Tibial nerve (tissue), 4 donors: ENCODE measurements around the gene GNAZ. TPM values are rescaled to one million over a fixed set of nuclear protein-coding genes. Genes with fewer than 3 reads are reported as not detected.
A peak's percentile ranks its signal among the peaks of the same experiment; 100 is the strongest.

ENCODE experiments used
- DNase-seq, 2 donors: peaks; one replicate each; pipeline ENCODE4 v3.0.0-alpha.2; 2019; ENCODE audit warnings: low spot score in 2 of 2
- H3K27ac ChIP-seq, 4 donors: fragments of 200-600 bp; sonication (generic) in 3 of 4; one replicate each; pipeline ENCODE4 v1.5.1; 2017 to 2019; ENCODE audit warnings: mild to moderate bottlenecking in 1 of 4
- H3K27me3 ChIP-seq, 2 donors: fragments of 200-600 bp; sonication (generic) in 1 of 2; one replicate each; pipeline versions ENCODE4 v1.5.1 to v1.6.0; 2017 to 2019
- H3K36me3 ChIP-seq, 3 donors: fragments of 200-600 bp; sonication (generic); one replicate each; pipeline ENCODE4 v1.5.1; 2018 to 2019
- H3K4me1 ChIP-seq, 4 donors: fragments of 200-600 bp; sonication (generic) in 3 of 4; one replicate each; pipeline ENCODE4 v1.5.1; 2017 to 2019
- H3K4me3 ChIP-seq, 4 donors: fragments of 200-600 bp; sonication (generic) in 3 of 4; one replicate each; pipeline ENCODE4 v1.5.1; 2017 to 2019; ENCODE audit warnings: mild to moderate bottlenecking in 1 of 4, moderate library complexity in 1 of 4
- H3K9me3 ChIP-seq, 4 donors: fragments of 200-600 bp; sonication (generic) in 3 of 4; one replicate each; pipeline ENCODE4 v1.5.1; 2017 to 2019
- CTCF ChIP-seq, 5 experiments: fragments of 200-600 bp in 3 of 5; fragments of 450-650 bp in 2 of 5; sonication (generic) in 3 of 5; IDR thresholded peaks; one replicate each; pipeline ENCODE4 v1.5.1; 2016 to 2019; ENCODE audit warnings: antibody characterized with exemption in 5 of 5, mild to moderate bottlenecking in 3 of 5, moderate library complexity in 2 of 5
- EP300 ChIP-seq, 2 donors: sonication (generic); formaldehyde crosslinking; IDR thresholded peaks; one replicate each; pipeline ENCODE4 v1.6.1; 2017; ENCODE audit warnings: antibody characterized with exemption in 2 of 2, mild to moderate bottlenecking in 1 of 2
- POLR2A ChIP-seq, 2 donors: fragments of 450-650 bp; IDR thresholded peaks; one replicate each; pipeline ENCODE4 v1.6.1; 2017; ENCODE audit warnings: antibody characterized with exemption in 2 of 2, mild to moderate bottlenecking in 2 of 2, moderate library complexity in 2 of 2
- WGBS, 2 donors: methylation state at CpG; one replicate each; pipeline ENCODE4 v1.1.5; 2018; 5-methylcytosine and 5-hydroxymethylcytosine counted together
- total RNA-seq, 4 donors: library from RNA; depleted of rRNA; stranded (reverse); fragments of >200 nt; gene quantifications; one replicate each; pipeline ENCODE4 v1.1.0, GENCODE V29; 2016

GNAZ gene
- total RNA-seq, 4 donors from 2014 or later, result 14.1 to 20.1 (median 18.0) TPM

DNA sequence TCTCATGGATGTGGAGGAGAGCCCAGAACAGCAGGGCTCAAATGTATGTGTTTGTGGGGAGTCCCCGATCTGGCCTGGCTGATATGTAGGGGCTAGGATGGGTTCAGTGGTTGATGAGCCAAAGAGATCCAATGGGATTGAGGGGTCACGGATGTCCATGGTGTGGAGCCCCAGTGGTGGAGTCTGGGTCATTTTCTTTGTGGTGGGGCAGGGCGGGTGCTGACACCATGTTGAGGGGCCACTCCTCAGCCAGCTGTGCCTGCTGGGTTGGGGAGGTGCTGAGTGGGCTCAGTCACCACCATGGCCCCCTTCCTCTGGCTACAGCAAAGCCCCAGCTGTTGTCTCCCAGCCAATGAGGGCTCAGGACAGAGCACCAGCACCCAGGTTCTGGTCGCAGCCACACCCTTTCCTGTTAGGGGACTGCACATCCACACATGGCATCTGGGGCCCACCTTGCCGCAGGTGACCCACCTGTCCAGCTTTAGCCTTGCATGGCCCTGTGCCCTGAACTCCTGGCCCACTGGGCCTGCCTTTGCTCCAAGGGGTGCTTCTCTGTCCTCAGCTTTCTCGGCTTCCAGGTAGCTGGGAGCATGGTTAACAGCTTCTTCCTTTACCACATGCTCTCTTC, 3.2 kb upstream of the GNAZ start:
- peak in 1 of 2 donors; percentile 7 for DNase-seq
- WGBS, 2 donors, result 90 to 91% methylated on average over 6 of the region's 6 CpGs
- H3K9me3 ChIP-seq, result no peaks in the 10 kb centered on the region

GRCh38 chr22:23067691-23068090, 2.6 kb upstream of the GNAZ start:
- H3K27me3 ChIP-seq, result no peaks in the 10 kb centered on the region
- 70 to 79% methylated on average over 5 of the region's 5 CpGs for WGBS, 2 donors
- no peak for DNase-seq
- H3K9me3 ChIP-seq, result no peaks in the 10 kb centered on the region
- H3K27ac ChIP-seq, result no peak overlapping the region
- no peaks in the 10 kb centered on the region for H3K36me3 ChIP-seq
- TF ChIP-seq EP300 (IDR thresholded peaks at IDR 0.05) (no peak), POLR2A (IDR thresholded peaks at IDR 0.05) (no peak), CTCF (IDR thresholded peaks at IDR 0.05) (no peak)
- H3K4me3 ChIP-seq, result no peak overlapping the region
- peaks cover 0 to 27% (median 16%) of the 10 kb centered on the region in 4 donors for H3K4me1 ChIP-seq

More for the DNA sequence above, 3.2 kb upstream of the GNAZ start:
- Histone ChIP-seq H3K27me3 (no peaks in the 10 kb centered on the region), H3K27ac (no peak overlapping the region), H3K4me3 (no peak overlapping the region), H3K36me3 (no peaks in the 10 kb centered on the region), H3K4me1 (peaks cover 0 to 27% (median 16%) of the 10 kb centered on the region in 4 donors)
- TF ChIP-seq CTCF (IDR thresholded peaks at IDR 0.05), result no peak

GRCh38 chr22:23068096-23068831, 2.1 kb upstream of the GNAZ start:
- Histone ChIP-seq H3K27me3 (no peaks in the 10 kb centered on the region), H3K36me3 (no peaks in the 10 kb centered on the region), H3K9me3 (no peaks in the 10 kb centered on the region), H3K4me1 (peaks cover 0 to 27% (median 16%) of the 10 kb centered on the region in 4 donors), H3K4me3 (no peak overlapping the region), H3K27ac (no peak overlapping the region)
- 72 to 81% methylated on average over 8 of the region's 8 CpGs for WGBS, 2 donors
- TF ChIP-seq POLR2A (IDR thresholded peaks at IDR 0.05), result no peak
- no peak for TF ChIP-seq CTCF (IDR thresholded peaks at IDR 0.05)
- TF ChIP-seq EP300 (IDR thresholded peaks at IDR 0.05), result no peak
- peak in 1 of 2 donors; percentile 8 for DNase-seq

DNA sequence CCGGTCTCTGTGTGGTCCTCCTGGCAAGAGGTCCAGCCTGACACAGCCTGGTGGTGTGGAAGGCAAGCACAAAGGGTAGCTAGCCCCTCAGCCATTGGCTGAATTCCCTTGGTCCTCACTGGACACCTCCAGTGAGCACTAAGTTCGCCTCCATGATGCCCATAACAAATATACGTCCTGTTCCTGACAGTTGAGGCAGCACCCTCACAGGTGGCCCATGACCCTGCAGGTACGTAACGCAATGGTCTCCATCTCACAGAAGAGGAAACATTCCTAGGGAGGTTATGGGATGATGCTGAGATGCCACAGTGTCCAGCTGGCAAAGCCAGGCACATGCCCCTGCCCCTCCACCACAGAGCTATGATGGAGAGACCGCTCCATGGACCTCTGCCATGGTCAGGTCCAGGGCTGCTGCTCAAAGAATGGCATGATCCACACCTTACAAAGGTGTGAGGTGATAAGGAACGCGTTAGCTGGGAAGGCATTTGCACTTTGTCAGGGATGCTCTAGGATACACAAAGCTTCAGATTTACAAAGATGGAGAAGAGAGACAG, 1.4 kb upstream of the GNAZ start:
- no peak for TF ChIP-seq EP300 (IDR thresholded peaks at IDR 0.05)
- TF ChIP-seq POLR2A (IDR thresholded peaks at IDR 0.05), result no peak
- TF ChIP-seq CTCF (IDR thresholded peaks at IDR 0.05), result no peak
- H3K4me1 ChIP-seq, result peaks cover 0 to 27% (median 16%) of the 10 kb centered on the region in 4 donors
- H3K27me3 ChIP-seq, result no peaks in the 10 kb centered on the region
- WGBS, 2 donors, result 83 to 90% methylated on average over 8 of the region's 8 CpGs
- H3K9me3 ChIP-seq, result no peaks in the 10 kb centered on the region
- H3K4me3 ChIP-seq, result no peak overlapping the region
- peak in 1 of 2 donors; percentile 11 for DNase-seq
- no peaks in the 10 kb centered on the region for H3K36me3 ChIP-seq
- no peak overlapping the region for H3K27ac ChIP-seq
